ENCODE measurements around the gene ZMIZ1. TPM values are rescaled to one million over a fixed set of nuclear protein-coding genes. Genes with fewer than 3 reads are reported as not detected.

ZMIZ1 gene
- total RNA-seq, 1 experiment from 2014 or later, result 42.3 TPM

- Mint-ChIP-seq H3K4me1 (ENCODE audit: low read depth, unreplicated experiment) (peaks cover 7% of the 10 kb centered on the region), H3K27ac (ENCODE audit: unreplicated experiment) (no peak overlapping the region), H3K27me3 (ENCODE audit: insufficient read depth, unreplicated experiment) (no peaks in the 10 kb centered on the region), H3K36me3 (ENCODE audit: insufficient read depth, unreplicated experiment) (peaks cover 18% of the 10 kb centered on the region), H3K9me3 (ENCODE audit: unreplicated experiment) (no peaks in the 10 kb centered on the region), H3K4me3 (ENCODE audit: unreplicated experiment) (no peak overlapping the region)
- no peak for DNase-seq
- BruUV-seq (replicated peaks), result no TSS peak
- ChIA-PET POLR2A (no interaction called here), CTCF (no interaction called here)
- H3K27me3 ChIP-seq (replicated peaks; ENCODE audit: control insufficient read depth, insufficient read depth, low read length), result no peaks in the 10 kb centered on the region
- no peak for TF ChIP-seq CTCF (IDR thresholded peaks at IDR 0.05; ENCODE audit: insufficient read depth in 1 of 2, low read depth in 1 of 2, low read length in 1 of 2, severe bottlenecking in 1 of 2, unreplicated experiment in 1 of 2)
- no peaks in the 10 kb centered on the region for H3K36me3 ChIP-seq (ENCODE audit: control insufficient read depth, insufficient read depth, low read length)
- intact Hi-C loops (cut with micrococcal nuclease; ENCODE audit: unreplicated experiment), result no loop called here
- no peak overlapping the region for H3K4me3 ChIP-seq (ENCODE audit: low read depth, low read length)
- H3K9me3 ChIP-seq, result no peaks in the 10 kb centered on the region
- no peaks in the 10 kb centered on the region for H3K4me1 ChIP-seq
These were observed 174.7 kb downstream of the ZMIZ1 start for GRCh38 chr10:79243181-79244067.

- Mint-ChIP-seq H3K27me3 (ENCODE audit: insufficient read depth, unreplicated experiment) (no peaks in the 10 kb centered on the region), H3K36me3 (ENCODE audit: insufficient read depth, unreplicated experiment) (peaks cover 18% of the 10 kb centered on the region), H3K4me3 (ENCODE audit: unreplicated experiment) (no peak overlapping the region), H3K4me1 (ENCODE audit: low read depth, unreplicated experiment) (peaks cover 7% of the 10 kb centered on the region), H3K27ac (ENCODE audit: unreplicated experiment) (no peak overlapping the region), H3K9me3 (ENCODE audit: unreplicated experiment) (no peaks in the 10 kb centered on the region)
- TF ChIP-seq CTCF (IDR thresholded peaks at IDR 0.05; ENCODE audit: insufficient read depth in 1 of 2, low read depth in 1 of 2, low read length in 1 of 2, severe bottlenecking in 1 of 2, unreplicated experiment in 1 of 2), result no peak
- no peaks in the 10 kb centered on the region for H3K9me3 ChIP-seq
- H3K4me3 ChIP-seq (ENCODE audit: low read depth, low read length), result no peak overlapping the region
- no TSS peak for BruUV-seq (replicated peaks)
- intact Hi-C loops (cut with micrococcal nuclease; ENCODE audit: unreplicated experiment), result no loop called here
- ChIA-PET POLR2A (no interaction called here), CTCF (no interaction called here)
- H3K27me3 ChIP-seq (replicated peaks; ENCODE audit: control insufficient read depth, insufficient read depth, low read length), result no peaks in the 10 kb centered on the region
- no peaks in the 10 kb centered on the region for H3K4me1 ChIP-seq
- no peaks in the 10 kb centered on the region for H3K36me3 ChIP-seq (ENCODE audit: control insufficient read depth, insufficient read depth, low read length)
- no peak for DNase-seq
These were observed 175.3 kb downstream of the ZMIZ1 start for GRCh38 chr10:79244068-79244442.

GRCh38 chr10:79244841-79245504, 176.2 kb downstream of the ZMIZ1 start:
- Histone ChIP-seq H3K9me3 (no peaks in the 10 kb centered on the region), H3K36me3 (ENCODE audit: control insufficient read depth, insufficient read depth, low read length) (no peaks in the 10 kb centered on the region), H3K4me3 (ENCODE audit: low read depth, low read length) (no peak overlapping the region), H3K27me3 (replicated peaks; ENCODE audit: control insufficient read depth, insufficient read depth, low read length) (no peaks in the 10 kb centered on the region), H3K4me1 (no peaks in the 10 kb centered on the region)
- Mint-ChIP-seq H3K27ac (ENCODE audit: unreplicated experiment) (no peak overlapping the region), H3K4me1 (ENCODE audit: low read depth, unreplicated experiment) (peaks cover 6% of the 10 kb centered on the region), H3K4me3 (ENCODE audit: unreplicated experiment) (no peak overlapping the region), H3K36me3 (ENCODE audit: insufficient read depth, unreplicated experiment) (peaks cover 17% of the 10 kb centered on the region), H3K27me3 (ENCODE audit: insufficient read depth, unreplicated experiment) (no peaks in the 10 kb centered on the region), H3K9me3 (ENCODE audit: unreplicated experiment) (no peaks in the 10 kb centered on the region)
- CTCF ChIA-PET, result interaction anchor here (0.5 to 0.6 kb wide), 2 partner anchors 120 to 166 kb away, joined by 3 to 4 read pairs; no protein-coding TSS in a partner anchor
- POLR2A ChIA-PET, result no interaction called here
- no peak for TF ChIP-seq CTCF (IDR thresholded peaks at IDR 0.05; ENCODE audit: insufficient read depth in 1 of 2, low read depth in 1 of 2, low read length in 1 of 2, severe bottlenecking in 1 of 2, unreplicated experiment in 1 of 2)
- intact Hi-C loops (cut with micrococcal nuclease; ENCODE audit: unreplicated experiment), result no loop called here
- no TSS peak for BruUV-seq (replicated peaks)
- DNase-seq, result no peak

Data from Caco-2 (cell line).